Body of pancreas (tissue), 4 donors: ENCODE measurements around the gene PPP6R1. TPM values are rescaled to one million over a fixed set of nuclear protein-coding genes. Genes with fewer than 3 reads are reported as not detected.

Experiments used
- ATAC-seq: fragments of 150-250 bp; one replicate; pipeline ENCODE4 v1.9.1; 2016
- DNase-seq, 4 donors: peaks; one replicate each; pipeline ENCODE4 v3.0.0-alpha.2; 2019
- H3K27ac ChIP-seq, 4 donors: fragments of 200-600 bp; sonication (generic); 1 replicate in 3 of 4; 2 replicates in 1 of 4; pipeline versions ENCODE4 v1.5.1 to v1.6.1; 2016 to 2019; ENCODE audit warnings: mild to moderate bottlenecking in 1 of 4, mixed read lengths in 1 of 4, moderate library complexity in 1 of 4
- H3K27me3 ChIP-seq, 2 donors: fragments of 200-600 bp; sonication (generic); one replicate each; pipeline ENCODE4 v1.6.0; 2016; ENCODE audit warnings: mild to moderate bottlenecking in 1 of 2
- H3K36me3 ChIP-seq, 2 donors: fragments of 200-600 bp; sonication (generic); replicated peaks in 1 of 2; 2 replicates each; pipeline ENCODE4 v1.5.1; 2016; ENCODE audit warnings: low read depth in 2 of 2; ENCODE audit not compliant: insufficient read depth in 1 of 2
- H3K4me1 ChIP-seq: fragments of 200-600 bp; sonication (generic); one replicate; pipeline ENCODE4 v1.6.0; 2016
- H3K4me3 ChIP-seq, 2 donors: fragments of 200-600 bp; sonication (generic); 1 replicate in 1 of 2; 2 replicates in 1 of 2; pipeline ENCODE4 v1.5.1; 2016 to 2019
- H3K9me3 ChIP-seq, 3 donors: fragments of 200-600 bp; sonication (generic); 1 replicate in 2 of 3; 2 replicates in 1 of 3; pipeline ENCODE4 v1.5.1; 2016
- CTCF ChIP-seq, 7 experiments: fragments of 450-650 bp in 4 of 7; fragments of 200-600 bp in 3 of 7; sonication (generic) in 3 of 7; IDR thresholded peaks; one replicate each; pipeline ENCODE4 v1.5.1; 2016 to 2019; ENCODE audit warnings: antibody characterized with exemption in 7 of 7
- POLR2A ChIP-seq, 3 donors: fragments of 450-650 bp; IDR thresholded peaks; one replicate each; pipeline ENCODE4 v1.6.1; 2016; ENCODE audit warnings: antibody characterized with exemption in 3 of 3, mild to moderate bottlenecking in 2 of 3
- WGBS, 2 donors: methylation state at CpG; one replicate each; pipeline ENCODE4 v1.1.5; 2017; 5-methylcytosine and 5-hydroxymethylcytosine counted together
- intact Hi-C: fragments of 100-400 bp; cut with DNase I; formaldehyde crosslinking; loops from one replicate; pipeline ENCODE4 v1.15.1; 2023
- total RNA-seq, 2 donors: library from RNA; depleted of rRNA; stranded (reverse); fragments of >200 nt; gene quantifications; one replicate each; pipeline ENCODE4 v1.1.0, GENCODE V29; 2016

Gene PPP6R1
- total RNA-seq, 2 donors from 2014 or later: 19.2 to 20.8 TPM

- Histone ChIP-seq H3K36me3 (peaks cover 36 to 51% of the 10 kb centered on the region in 2 donors), H3K9me3 (no peaks in the 10 kb centered on the region), H3K27ac (no peak overlapping the region), H3K27me3 (no peaks in the 10 kb centered on the region), H3K4me3 (no peak overlapping the region), H3K4me1 (no peaks in the 10 kb centered on the region)
- intact Hi-C loops: no loop called here
- WGBS, 2 donors: 91 to 97% methylated on average over 15 to 37 of the region's 37 CpGs
- no peak for DNase-seq
- ATAC-seq: no peak
- TF ChIP-seq CTCF (IDR thresholded peaks at IDR 0.05) (no peak), POLR2A (IDR thresholded peaks at IDR 0.05) (no peak)
Measured at GRCh38 chr19:55241143-55241934, 17.5 kb downstream of the PPP6R1 start.

GRCh38 chr19:55240713-55241020 is 18.1 kb downstream of the PPP6R1 start:
- intact Hi-C loops: no loop called here
- Histone ChIP-seq H3K4me1 (no peaks in the 10 kb centered on the region), H3K4me3 (no peak overlapping the region), H3K27ac (no peak overlapping the region), H3K36me3 (peaks cover 37 to 55% of the 10 kb centered on the region in 2 donors), H3K9me3 (no peaks in the 10 kb centered on the region), H3K27me3 (no peaks in the 10 kb centered on the region)
- ATAC-seq (no peak), DNase-seq (no peak)
- TF ChIP-seq CTCF (IDR thresholded peaks at IDR 0.05): no peak
- TF ChIP-seq POLR2A (IDR thresholded peaks at IDR 0.05): no peak
- WGBS, 2 donors: 87 to 93% methylated on average over 5 to 6 of the region's 6 CpGs

GRCh38 chr19:55239004-55239403 is 19.8 kb downstream of the PPP6R1 start:
- TF ChIP-seq CTCF (IDR thresholded peaks at IDR 0.05) (no peak), POLR2A (IDR thresholded peaks at IDR 0.05) (no peak)
- intact Hi-C loops: no loop called here
- no peaks in the 10 kb centered on the region for H3K4me1 ChIP-seq
- no peak overlapping the region for H3K4me3 ChIP-seq
- H3K36me3 ChIP-seq: peaks cover 30 to 49% of the 10 kb centered on the region in 2 donors
- no peak for DNase-seq
- H3K27me3 ChIP-seq: no peaks in the 10 kb centered on the region
- WGBS, 2 donors: 90 to 94% methylated on average over 5 to 12 of the region's 12 CpGs
- H3K9me3 ChIP-seq: no peaks in the 10 kb centered on the region
- no peak overlapping the region for H3K27ac ChIP-seq
- no peak for ATAC-seq

GRCh38 chr19:55238030-55238429 is 20.8 kb downstream of the PPP6R1 start:
- Histone ChIP-seq H3K4me3 (no peak overlapping the region), H3K27me3 (no peaks in the 10 kb centered on the region), H3K36me3 (peaks cover 30 to 49% of the 10 kb centered on the region in 2 donors), H3K9me3 (no peaks in the 10 kb centered on the region), H3K4me1 (no peaks in the 10 kb centered on the region), H3K27ac (no peak overlapping the region)
- ATAC-seq (no peak), DNase-seq (no peak)
- TF ChIP-seq CTCF (IDR thresholded peaks at IDR 0.05) (no peak), POLR2A (IDR thresholded peaks at IDR 0.05) (no peak)
- intact Hi-C loops: no loop called here
- WGBS, 2 donors: 97 to 98% methylated on average over 6 to 7 of the region's 8 CpGs

- intact Hi-C loops: no loop called here
- TF ChIP-seq POLR2A (IDR thresholded peaks at IDR 0.05) (no peak), CTCF (IDR thresholded peaks at IDR 0.05) (no peak)
- ATAC-seq: no peak
- no peaks in the 10 kb centered on the region for H3K4me1 ChIP-seq
- 78 to 80% methylated on average over 5 of the region's 5 CpGs for WGBS, 2 donors
- no peaks in the 10 kb centered on the region for H3K9me3 ChIP-seq
- H3K4me3 ChIP-seq: no peak overlapping the region
- no peak overlapping the region for H3K27ac ChIP-seq
- peaks cover 4 to 39% of the 10 kb centered on the region in 2 donors for H3K36me3 ChIP-seq
- no peaks in the 10 kb centered on the region for H3K27me3 ChIP-seq
- DNase-seq: no peak
Measured at GRCh38 chr19:55232986-55233385, 25.8 kb downstream of the PPP6R1 start.
